HEK293 (cell line): ENCODE results near the gene GALNTL6.

Experiments
- CTCF ChIA-PET: fragments of 350-600 bp; formaldehyde crosslinking; extraction: SDS; loops from one replicate; lab custom pipeline; 2021; ENCODE audit warnings: antibody characterized with exemption; lab: Yijun Ruan, JAX
- POLR2A ChIA-PET: fragments of 300-600 bp; formaldehyde crosslinking; extraction: SDS; loops from one replicate; lab custom pipeline; 2020; ENCODE audit warnings: antibody characterized with exemption, inconsistent platforms; lab: Yijun Ruan, JAX
- H3K27ac ChIP-seq: fragments of 200-500 bp; sonication (Bioruptor generic); 2 replicates; pipeline ENCODE4 v1.5.1; 2014; ENCODE audit warnings: low read depth, low read length, control low read depth, inconsistent platforms; ENCODE audit errors: extremely low read depth
- H3K36me3 ChIP-seq, 2 experiments: fragments of 200-500 bp in 1 of 2; sonication (Bioruptor generic) in 1 of 2; 1 replicate in 1 of 2; 2 replicates in 1 of 2; pipeline ENCODE4 v1.5.1; 2014 to 2017; ENCODE audit warnings: inconsistent platforms in 2 of 2, low read length in 2 of 2; ENCODE audit not compliant: control insufficient read depth in 2 of 2, insufficient read depth in 1 of 2
- H3K4me1 ChIP-seq: fragments of 200-500 bp; sonication (Bioruptor generic); 2 replicates; pipeline ENCODE4 v1.5.1; 2014; ENCODE audit warnings: mild to moderate bottlenecking, low read length, inconsistent platforms; ENCODE audit not compliant: control insufficient read depth, insufficient read depth
- H3K4me3 ChIP-seq: 2 replicates; pipeline ENCODE4 v1.5.1; 2011; ENCODE audit warnings: low read depth, mild to moderate bottlenecking, control low read depth, low read length, moderate library complexity
- H3K9me3 ChIP-seq: fragments of 200-500 bp; sonication (Bioruptor generic); 2 replicates; pipeline ENCODE4 v1.5.1; 2014; ENCODE audit warnings: low read depth, low read length, inconsistent platforms; ENCODE audit not compliant: control insufficient read depth, insufficient read depth
- AEBP2 ChIP-seq: fragments of 450-650 bp; formaldehyde crosslinking; IDR thresholded peaks from 2 replicates; pipeline ENCODE4 v1.5.1; 2016; ENCODE audit warnings: missing biosample characterization, missing genetic modification characterization, borderline replicate concordance
- KLF7 ChIP-seq: fragments of 450-650 bp; formaldehyde crosslinking; IDR thresholded peaks from 2 replicates; pipeline ENCODE4 v1.5.1; 2016; ENCODE audit warnings: missing biosample characterization, missing genetic modification characterization, borderline replicate concordance
- SETDB1 ChIP-seq: IDR thresholded peaks from one replicate; pipeline ENCODE4 v1.6.1; 2017; ENCODE audit warnings: mild to moderate bottlenecking, low read length, moderate library complexity, mixed read lengths; ENCODE audit not compliant: insufficient read length
- SP3 ChIP-seq: fragments of 450-650 bp; formaldehyde crosslinking; IDR thresholded peaks from 2 replicates; pipeline ENCODE4 v1.5.1; 2016; ENCODE audit warnings: missing biosample characterization, missing genetic modification characterization
- TSHZ1 ChIP-seq: fragments of 450-650 bp; formaldehyde crosslinking; IDR thresholded peaks from 2 replicates; pipeline ENCODE4 v1.5.1; 2016; ENCODE audit warnings: missing biosample characterization, missing genetic modification characterization, borderline replicate concordance
- ZFHX2 ChIP-seq: fragments of 450-650 bp; formaldehyde crosslinking; conservative IDR thresholded peaks from 2 replicates; pipeline ENCODE4 v1.5.1; 2016; ENCODE audit warnings: missing biosample characterization, missing genetic modification characterization
- ZFP3 ChIP-seq: fragments of 450-650 bp; formaldehyde crosslinking; IDR thresholded peaks from 2 replicates; pipeline ENCODE4 v1.5.1; 2016; ENCODE audit warnings: low read depth, missing biosample characterization, missing genetic modification characterization
- ZNF121 ChIP-seq: fragments of 450-650 bp; formaldehyde crosslinking; IDR thresholded peaks from 2 replicates; pipeline ENCODE4 v1.5.1; 2016; ENCODE audit warnings: missing biosample characterization, missing genetic modification characterization
- ZNF140 ChIP-seq: fragments of 450-650 bp; formaldehyde crosslinking; IDR thresholded peaks from 2 replicates; pipeline ENCODE4 v1.5.1; 2016; ENCODE audit warnings: missing biosample characterization, missing genetic modification characterization
- ZNF174 ChIP-seq: fragments of 450-650 bp; formaldehyde crosslinking; IDR thresholded peaks from 2 replicates; pipeline ENCODE4 v1.5.0; 2017; ENCODE audit warnings: missing biosample characterization, mild to moderate bottlenecking, missing genetic modification characterization
- ZNF18 ChIP-seq: fragments of 450-650 bp; formaldehyde crosslinking; IDR thresholded peaks from 2 replicates; pipeline ENCODE4 v1.5.1; 2016; ENCODE audit warnings: missing biosample characterization, missing genetic modification characterization
- ZNF2 ChIP-seq: fragments of 450-650 bp; formaldehyde crosslinking; IDR thresholded peaks from 2 replicates; pipeline ENCODE4 v1.5.1; 2016; ENCODE audit warnings: missing biosample characterization, missing genetic modification characterization
- ZNF266 ChIP-seq: fragments of 450-650 bp; formaldehyde crosslinking; IDR thresholded peaks from 2 replicates; pipeline ENCODE4 v1.5.1; 2016; ENCODE audit warnings: missing biosample characterization, missing genetic modification characterization, low read depth
- ZNF274 ChIP-seq, 2 experiments: fragments of 200-500 bp in 1 of 2; fragments of 450-650 bp in 1 of 2; sonication (Bioruptor generic) in 1 of 2; formaldehyde crosslinking in 1 of 2; IDR thresholded peaks; 2 replicates each; pipeline versions ENCODE4 v1.5.1 to v1.6.1; 2014 to 2016; ENCODE audit warnings: borderline replicate concordance in 1 of 2, inconsistent platforms in 1 of 2, low read length in 1 of 2, missing biosample characterization in 1 of 2, missing genetic modification characterization in 1 of 2
- ZNF350 ChIP-seq: fragments of 450-650 bp; formaldehyde crosslinking; IDR thresholded peaks from 2 replicates; pipeline ENCODE4 v1.5.0; 2017; ENCODE audit warnings: missing biosample characterization, mild to moderate bottlenecking, missing genetic modification characterization
- ZNF37A ChIP-seq: fragments of 450-650 bp; IDR thresholded peaks from 2 replicates; pipeline ENCODE4 v1.5.1; 2018; ENCODE audit warnings: missing biosample characterization, missing genetic modification characterization
- ZNF514 ChIP-seq: fragments of 450-650 bp; formaldehyde crosslinking; IDR thresholded peaks from 2 replicates; pipeline ENCODE4 v1.5.1; 2016; ENCODE audit warnings: missing biosample characterization, missing genetic modification characterization
- ZNF529 ChIP-seq: fragments of 450-650 bp; formaldehyde crosslinking; IDR thresholded peaks from 2 replicates; pipeline ENCODE4 v1.5.1; 2017; ENCODE audit warnings: missing genetic modification characterization, missing biosample characterization; ENCODE audit not compliant: insufficient replicate concordance
- ZNF707 ChIP-seq: fragments of 450-650 bp; formaldehyde crosslinking; IDR thresholded peaks from 2 replicates; pipeline ENCODE4 v1.5.1; 2016; ENCODE audit warnings: missing biosample characterization, missing genetic modification characterization
- ZNF76 ChIP-seq: fragments of 450-650 bp; formaldehyde crosslinking; IDR thresholded peaks from 2 replicates; pipeline ENCODE4; 2016; ENCODE audit warnings: low read depth, missing biosample characterization, missing genetic modification characterization, borderline replicate concordance
- ZNF791 ChIP-seq: fragments of 450-650 bp; formaldehyde crosslinking; IDR thresholded peaks from 2 replicates; pipeline ENCODE4 v1.5.1; 2016; ENCODE audit warnings: missing biosample characterization, missing genetic modification characterization
- ZNF837 ChIP-seq: fragments of 450-650 bp; formaldehyde crosslinking; IDR thresholded peaks from 2 replicates; pipeline ENCODE4 v1.5.1; 2016; ENCODE audit warnings: missing biosample characterization, missing genetic modification characterization

Gene GALNTL6

GRCh38 chr4:172865103-172865502 lies 1051.9 kb downstream of the GALNTL6 start (continued):
- TF ChIP-seq ZNF791 (tag by site-specific recombination) = no peak
- TF ChIP-seq SP3 (tag by site-specific recombination) = no peak
- no peak for TF ChIP-seq ZNF2 (tag by site-specific recombination)
- no peak for TF ChIP-seq SETDB1
- no peak for TF ChIP-seq ZNF18
- TF ChIP-seq ZNF707 = no peak
- TF ChIP-seq ZFHX2 (tag by site-specific recombination) = no peak

- Histone ChIP-seq H3K4me1 (no peaks in the 10 kb centered on the region), H3K27ac (no peak overlapping the region), H3K4me3 (no peak overlapping the region), H3K9me3 (no peaks in the 10 kb centered on the region), H3K36me3 (no peaks in the 10 kb centered on the region)
- no peak for TF ChIP-seq ZNF837 (tag by site-specific recombination)
- TF ChIP-seq ZNF350 (tag by site-specific recombination) = no peak
- no peak for TF ChIP-seq ZNF514
- no peak for TF ChIP-seq TSHZ1
- no peak for TF ChIP-seq ZFP3 (tag by site-specific recombination)
- TF ChIP-seq KLF7 (tag by site-specific recombination) = no peak
- CTCF ChIA-PET = interaction anchor here (0.6 kb wide), 1 partner anchor 14 kb away, joined by 3 read pairs; no protein-coding TSS in a partner anchor
- POLR2A ChIA-PET = no interaction called here
Measured at GRCh38 chr4:172865531-172866127, 1052.4 kb downstream of the GALNTL6 start.

- TF ChIP-seq ZNF274 (IDR thresholded peaks at IDR 0.05; ENCODE audit: low read length) (no peak), ZNF274 (tag by site-specific recombination; IDR thresholded peaks at IDR 0.05; ENCODE audit: borderline replicate concordance) (no peak), ZNF18 (no peak), ZNF76 (tag by site-specific recombination) (no peak), ZNF140 (tag by site-specific recombination) (no peak), ZNF529 (tag by site-specific recombination) (no peak), ZNF37A (tag by site-specific recombination) (no peak), AEBP2 (no peak), ZNF266 (tag by site-specific recombination) (no peak), ZNF121 (no peak), ZNF174 (no peak)
- no peaks in the 10 kb centered on the region for H3K4me1 ChIP-seq
- ChIA-PET CTCF (no interaction called here), POLR2A (no interaction called here)
- no peak overlapping the region for H3K27ac ChIP-seq
- H3K36me3 ChIP-seq = no peaks in the 10 kb centered on the region
- no peak overlapping the region for H3K4me3 ChIP-seq
- no peaks in the 10 kb centered on the region for H3K9me3 ChIP-seq
Measured at GRCh38 chr4:172866421-172866820, 1053.2 kb downstream of the GALNTL6 start.
